Stimulated activated CD8-positive, alpha-beta memory T cell treated with anti-CD3 and anti-CD28 coated beads, Interleukin-4, amount 100 ng/mL, for 1 hour (primary cell): ENCODE measurements around the gene FOXG1.

Source experiments
- DNase-seq, 2 donors: peaks; one replicate each; pipeline ENCODE4 v3.0.0-alpha.2; 2020; ENCODE audit warnings: low read depth in 2 of 2, low spot score in 1 of 2

FOXG1 gene

DNA sequence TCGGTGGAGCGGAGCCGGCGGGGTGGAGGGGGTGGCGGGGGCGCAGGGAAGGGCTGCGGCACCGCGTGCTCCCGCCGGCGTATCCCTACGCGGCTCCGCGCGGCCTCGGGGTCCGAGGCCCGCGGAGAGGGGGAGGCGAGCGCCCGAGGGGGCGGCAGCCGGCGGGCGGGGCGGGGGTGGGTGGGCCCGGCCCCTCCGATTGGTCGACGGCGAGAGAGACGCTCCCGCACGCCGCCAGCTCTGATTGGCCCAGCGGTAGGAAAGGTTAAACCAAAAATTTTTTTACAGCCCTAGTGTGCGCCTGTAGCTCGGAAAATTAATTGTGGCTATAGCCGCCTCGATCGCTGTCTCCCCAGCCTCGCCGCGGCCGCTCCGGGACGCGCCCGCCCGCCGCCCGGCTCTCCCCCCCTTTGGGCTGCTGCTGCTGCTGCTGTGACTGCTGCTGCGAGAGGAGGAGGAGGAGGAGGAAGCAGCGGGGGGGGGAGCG lies at the start of gene FOXG1:
FOXG1 (plus strand) TSS at position 319 of the 487 bp plus-strand sequence. CDS start 493 bp downstream, outside the sequence.
- DNase-seq, result no peak

GRCh38 chr14:28719130-28719529 lies 47.5 kb upstream of the FOXG1 start:
- no peak for DNase-seq

GRCh38 chr14:28731358-28731757 lies 35.2 kb upstream of the FOXG1 start:
- DNase-seq, result no peak

DNA sequence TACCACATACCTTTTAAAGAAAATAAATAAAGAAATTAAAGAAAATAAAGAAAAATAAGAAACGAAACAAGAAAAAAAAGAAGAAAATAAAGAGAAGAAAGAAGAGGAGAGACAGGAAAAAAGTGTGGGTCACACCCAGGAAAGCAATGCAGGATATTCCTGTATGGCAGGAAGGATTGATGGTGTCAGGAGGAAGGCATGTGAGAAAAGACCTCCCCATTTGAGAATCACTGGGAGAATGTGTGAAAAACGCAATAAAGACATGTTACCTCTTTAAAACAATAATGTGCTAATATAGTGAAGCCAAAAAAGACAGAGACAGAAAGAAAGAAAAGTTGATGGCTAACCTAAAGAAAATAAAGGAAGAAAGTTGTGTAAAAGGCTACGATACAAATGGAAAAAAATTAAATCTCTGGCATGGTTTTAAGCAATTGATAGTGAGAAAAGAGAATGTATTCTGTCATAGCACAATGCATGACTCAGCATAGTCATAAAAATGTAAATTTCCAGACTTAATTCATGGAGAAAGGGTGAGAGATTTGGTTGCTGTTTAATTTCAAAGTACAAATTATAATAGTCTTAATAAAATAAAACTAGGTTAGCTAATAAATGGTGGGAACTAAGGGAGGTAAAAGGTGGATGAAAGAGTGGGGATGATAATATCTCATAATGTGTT lies 24.3 kb upstream of the FOXG1 start:
- DNase-seq, result no peak

GRCh38 chr14:28744126-28744525 lies 22.5 kb upstream of the FOXG1 start:
- no peak for DNase-seq

DNA sequence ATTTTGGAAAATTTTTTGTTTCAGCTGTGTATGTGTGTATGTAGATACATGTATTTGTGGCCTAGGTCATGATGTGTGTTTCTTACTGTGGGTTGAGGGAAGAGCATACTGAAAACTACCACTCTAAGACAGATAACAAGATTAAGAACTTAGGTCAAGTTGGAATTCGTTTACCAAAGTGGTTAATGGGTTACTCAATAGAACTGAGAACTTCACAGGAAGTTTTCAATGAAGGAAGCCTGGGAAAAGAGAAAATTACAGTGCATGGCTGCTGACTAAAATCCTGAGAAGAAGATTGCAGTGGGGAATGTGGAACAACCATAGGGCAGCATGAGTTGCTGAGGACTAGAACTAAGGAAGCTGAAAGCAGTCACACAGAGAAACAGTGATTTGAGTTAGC lies 21.4 kb upstream of the FOXG1 start:
- DNase-seq, result no peak

DNA sequence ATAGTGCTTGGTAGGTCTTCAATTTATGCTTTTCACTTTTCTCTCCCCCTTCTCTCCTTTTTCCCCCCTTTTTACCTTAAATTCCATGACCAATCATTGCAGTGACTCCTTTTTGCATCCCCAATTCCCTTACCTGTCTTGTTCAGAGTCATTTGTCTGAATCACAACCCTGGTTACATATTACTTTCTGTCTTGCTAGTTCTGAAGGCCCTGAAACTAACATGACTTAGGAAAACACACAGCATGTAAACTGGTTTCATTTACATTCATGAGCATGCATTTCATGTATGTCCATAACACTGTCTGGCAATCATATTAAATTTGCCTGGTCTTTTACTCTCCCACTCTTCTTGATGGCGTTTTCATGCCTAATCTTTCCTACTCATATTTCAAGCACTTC lies 20.3 kb upstream of the FOXG1 start:
- no peak for DNase-seq

- DNase-seq, result no peak
Observed at GRCh38 chr14:28751467-28752058, 15.0 kb upstream of the FOXG1 start.

DNA sequence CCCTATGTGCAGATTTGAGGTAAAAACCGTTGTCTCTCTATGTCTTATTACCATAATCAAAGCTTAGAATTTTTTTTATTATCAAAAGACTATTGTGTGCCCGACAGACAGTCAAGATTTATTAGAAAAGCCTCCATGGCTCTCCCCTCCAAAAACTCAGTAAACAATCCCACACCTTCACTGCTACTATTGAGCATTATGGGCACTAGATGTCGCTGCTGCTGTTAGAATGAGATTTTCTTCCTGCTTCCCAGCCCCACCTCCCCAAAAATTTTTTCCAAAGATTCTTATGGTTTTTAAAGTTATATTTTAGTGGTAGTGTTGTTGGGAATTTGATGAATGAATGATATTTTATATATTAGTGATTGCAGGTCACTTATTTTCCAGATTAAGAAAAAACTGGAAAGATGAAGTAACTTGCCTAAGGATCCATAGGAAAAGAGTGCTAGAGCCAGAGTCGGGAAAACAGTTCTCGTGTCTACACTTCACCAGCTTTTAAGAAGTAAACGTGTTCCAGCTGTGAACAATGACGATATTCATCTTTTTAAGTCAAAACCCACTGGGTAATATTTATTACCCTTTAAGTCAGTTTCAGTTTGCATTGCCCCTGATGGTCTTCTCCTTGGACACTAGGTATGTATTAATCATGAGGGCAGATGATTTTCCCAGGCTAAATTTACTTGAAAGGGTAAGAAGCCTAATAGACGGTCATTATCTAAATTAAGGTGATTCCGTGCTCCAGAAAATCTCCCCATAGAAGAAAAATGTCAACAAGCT lies 12.2 kb upstream of the FOXG1 start:
- no peak for DNase-seq

DNA sequence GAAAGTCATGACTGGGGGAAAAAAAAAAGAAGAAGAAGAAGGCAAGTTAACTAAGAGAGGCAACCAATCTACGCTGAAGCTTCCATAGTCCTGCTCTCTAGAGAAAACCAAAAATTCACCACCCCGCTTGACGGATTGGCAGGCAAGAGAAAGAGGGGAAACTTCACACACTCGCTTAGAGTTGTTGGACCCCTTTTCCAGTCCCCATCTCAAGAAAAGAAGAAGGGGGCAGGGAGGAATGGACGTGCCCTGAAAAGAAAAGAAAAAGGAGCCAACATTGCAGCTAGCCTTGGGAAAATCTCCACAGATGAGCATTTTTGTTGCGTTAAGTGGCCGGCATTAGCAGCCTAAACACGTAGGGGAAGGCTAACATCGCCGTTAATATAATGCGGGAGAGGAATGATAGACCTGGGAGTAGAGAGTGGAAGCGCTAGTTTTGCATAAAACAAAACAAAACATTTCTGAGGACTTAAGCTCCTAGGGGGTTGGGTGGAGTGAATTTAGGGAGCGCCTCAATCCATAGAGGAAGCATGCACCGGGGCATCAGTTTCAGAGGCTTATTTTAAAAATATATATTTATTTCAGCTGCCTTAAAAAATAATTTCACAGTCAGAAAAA lies 11.3 kb upstream of the FOXG1 start:
- DNase-seq, result no peak

GRCh38 chr14:28755884-28756268 lies 10.7 kb upstream of the FOXG1 start:
- DNase-seq, result no peak

DNA sequence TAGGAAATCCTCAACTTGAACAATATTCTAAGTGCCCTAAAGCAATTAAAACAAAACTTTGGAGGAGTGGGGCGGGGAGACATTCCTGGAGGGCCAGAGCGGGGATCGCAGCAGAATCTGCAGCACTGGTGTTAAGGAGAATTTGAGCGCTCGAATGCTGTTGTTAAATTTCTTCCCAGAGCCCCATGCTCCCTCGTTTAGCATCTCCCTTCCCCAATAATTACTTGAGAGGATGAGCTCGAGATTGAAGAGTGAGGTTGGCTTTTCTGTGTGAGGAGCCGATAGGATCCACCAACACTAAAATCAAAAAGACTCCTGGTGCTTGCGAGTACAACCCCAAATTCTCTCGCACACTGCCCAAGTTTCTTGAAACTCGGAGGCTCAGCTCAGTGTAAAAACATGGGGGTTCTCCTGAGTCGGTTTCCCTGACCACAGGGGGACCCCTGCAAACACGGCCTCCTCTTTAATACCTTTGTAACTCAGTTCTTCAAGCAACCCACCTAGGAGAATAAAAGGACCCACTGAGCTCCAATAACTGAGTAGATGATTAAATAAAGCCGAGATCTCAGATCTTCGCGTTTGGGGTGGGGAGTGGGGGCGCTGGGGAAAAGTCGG lies 10.2 kb upstream of the FOXG1 start:
- DNase-seq, result no peak

GRCh38 chr14:28756884-28757570 lies 9.6 kb upstream of the FOXG1 start:
- DNase-seq, result no peak

- no peak for DNase-seq
Observed at GRCh38 chr14:28757786-28758185, 8.8 kb upstream of the FOXG1 start.

- DNase-seq, result no peak
Observed at GRCh38 chr14:28758253-28758884, 8.2 kb upstream of the FOXG1 start.

DNA sequence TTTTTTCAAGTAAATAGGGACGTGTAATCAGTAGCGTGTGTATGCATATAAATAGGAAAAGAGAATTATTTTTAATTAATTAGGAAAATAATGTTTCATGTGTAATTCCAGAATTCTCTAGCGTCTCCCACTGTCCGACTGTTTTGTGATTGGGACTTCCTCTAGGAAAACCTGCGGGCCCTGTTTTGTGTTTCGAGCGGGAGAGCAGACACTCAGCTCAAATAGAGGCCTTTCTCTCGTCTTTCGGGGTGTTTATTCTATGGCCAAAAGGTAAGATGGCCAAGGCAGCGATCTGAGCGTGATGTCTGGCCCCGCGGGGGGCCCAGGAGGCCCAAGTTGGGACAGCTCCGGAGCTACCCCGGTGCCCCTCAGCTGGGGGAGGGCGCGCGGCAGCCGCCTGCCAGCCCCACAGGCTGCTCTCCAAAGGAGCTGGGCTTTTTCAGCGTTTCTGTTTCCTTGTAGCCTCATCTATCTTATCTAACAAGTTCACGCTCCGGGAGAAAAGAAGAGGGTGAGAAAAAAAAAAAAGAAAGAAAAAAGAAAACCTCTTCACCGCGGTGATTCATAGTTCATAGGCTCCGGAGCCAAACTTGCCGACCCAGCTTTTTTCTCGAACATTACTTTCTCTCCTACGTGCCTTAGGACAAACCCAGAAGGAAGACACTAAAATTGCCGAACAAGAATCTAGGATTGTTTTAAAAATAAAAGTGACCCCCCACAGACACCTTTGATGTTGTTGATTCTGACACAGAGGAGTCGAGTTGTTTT lies 7.5 kb upstream of the FOXG1 start:
- DNase-seq, result no peak

DNA sequence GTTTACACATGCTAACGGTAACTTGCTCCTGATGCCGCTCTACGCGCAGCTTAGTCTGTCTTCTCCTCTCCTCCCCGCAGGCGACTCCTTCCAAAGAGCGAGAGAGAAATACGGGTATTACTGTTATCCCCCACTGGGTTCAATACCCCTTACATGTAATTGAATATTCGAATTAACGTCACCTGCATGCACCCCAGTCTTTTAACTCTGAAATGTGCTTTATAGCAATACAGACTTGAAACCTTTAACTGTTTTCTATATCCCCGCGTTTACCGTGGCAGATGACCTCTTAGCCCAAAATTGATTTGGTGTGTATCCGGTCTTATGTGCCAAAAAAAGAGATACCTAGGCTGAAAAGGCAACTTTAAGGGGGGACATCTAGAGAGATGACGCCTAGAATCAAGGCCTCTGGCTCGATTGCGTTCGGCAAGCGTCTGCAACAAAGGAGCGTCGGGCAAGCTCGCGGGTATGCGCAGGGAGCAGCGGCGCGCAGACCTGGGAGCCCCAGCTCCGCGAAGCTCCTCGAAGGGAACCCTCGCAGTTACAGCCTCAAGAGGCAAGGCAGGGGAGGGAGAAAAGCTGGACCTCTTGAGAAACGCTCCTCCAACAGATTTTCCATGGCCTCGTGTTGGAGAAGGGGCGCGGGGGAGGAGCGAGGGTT lies 6.8 kb upstream of the FOXG1 start:
- no peak for DNase-seq

DNA sequence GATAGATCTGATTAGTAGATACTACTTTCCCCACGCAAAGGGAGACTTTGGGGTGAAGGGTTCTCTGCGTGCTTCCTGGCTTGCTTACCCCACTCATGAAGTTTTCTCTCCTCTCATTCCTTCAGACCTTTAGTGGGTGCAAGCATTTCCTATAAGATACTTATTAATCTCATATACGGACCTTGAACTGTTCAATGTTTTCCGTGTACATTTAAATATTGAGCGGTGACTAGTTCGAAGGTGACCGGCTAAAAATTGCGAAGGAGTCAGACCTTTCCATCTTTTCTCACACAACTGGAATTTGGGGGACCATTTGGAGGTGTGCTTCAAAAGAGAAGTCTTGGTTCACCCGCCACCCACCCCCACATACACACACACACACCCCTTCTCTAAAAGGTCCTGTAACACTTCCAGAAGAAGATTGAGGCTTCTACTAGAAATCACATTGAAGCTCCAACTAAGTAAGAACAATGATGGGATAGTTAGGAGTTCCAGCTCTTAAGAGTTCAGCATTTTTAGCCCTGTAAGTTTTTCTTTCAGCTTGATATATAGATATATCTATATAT lies 6.1 kb upstream of the FOXG1 start:
- DNase-seq, result no peak
